Right hindlimb (tissue), 1 donor: ENCODE measurements around the gene GLP1R.

ENCODE experiments used
- DNase-seq: peaks from one replicate; pipeline ENCODE4 v3.0.0-alpha.2; 2018

GLP1R gene

GRCh38 chr6:39047434-39048327, 900 bp upstream of the GLP1R start:
- DNase-seq, result no peak

- DNase-seq, result no peak
These were observed 1.1 kb downstream of the GLP1R start for GRCh38 chr6:39049575-39050283.

- DNase-seq, result no peak
These were observed 2.0 kb downstream of the GLP1R start for GRCh38 chr6:39050453-39051112.

- no peak for DNase-seq
These were observed 3.0 kb downstream of the GLP1R start for GRCh38 chr6:39051399-39052122.

GRCh38 chr6:39053016-39053624, 4.5 kb downstream of the GLP1R start:
- no peak for DNase-seq

GRCh38 chr6:39053854-39054576, 5.4 kb downstream of the GLP1R start:
- DNase-seq, result no peak

GRCh38 chr6:39054577-39055142, 6.1 kb downstream of the GLP1R start:
- no peak for DNase-seq

GRCh38 chr6:39055661-39056060, 7.1 kb downstream of the GLP1R start:
- no peak for DNase-seq

GRCh38 chr6:39056191-39056590, 7.6 kb downstream of the GLP1R start:
- no peak for DNase-seq

GRCh38 chr6:39056681-39057080, 8.1 kb downstream of the GLP1R start:
- DNase-seq, result no peak

- DNase-seq, result no peak
These were observed 8.9 kb downstream of the GLP1R start for GRCh38 chr6:39057251-39058155.

GRCh38 chr6:39058471-39059147, 10.0 kb downstream of the GLP1R start:
- no peak for DNase-seq

GRCh38 chr6:39059496-39060310, 11.1 kb downstream of the GLP1R start:
- no peak for DNase-seq

- DNase-seq, result no peak
These were observed 12.0 kb downstream of the GLP1R start for GRCh38 chr6:39060467-39061160.

GRCh38 chr6:39061182-39061581, 12.6 kb downstream of the GLP1R start:
- no peak for DNase-seq

- no peak for DNase-seq
These were observed 13.0 kb downstream of the GLP1R start for GRCh38 chr6:39061588-39061987.

- DNase-seq, result no peak
These were observed 13.6 kb downstream of the GLP1R start for GRCh38 chr6:39062014-39062740.
